Esophagus (tissue), 2 donors: ENCODE measurements around the gene ALPP. TPM values are rescaled to one million over a fixed set of nuclear protein-coding genes. Genes with fewer than 3 reads are reported as not detected.
"Not testable (repeated sequence)": the region's sequence is repeated elsewhere in the genome, so short reads cannot be mapped to it uniquely, and the experiment has no call there.

Experiments
- H3K27ac ChIP-seq, 2 donors: one replicate each; pipeline ENCODE4 v1.5.1; 2013; ENCODE audit warnings: low read depth in 2 of 2, mild to moderate bottlenecking in 2 of 2, inconsistent platforms in 1 of 2, low read length in 1 of 2, moderate library complexity in 1 of 2
- H3K27me3 ChIP-seq, 2 donors: one replicate each; pipeline ENCODE4 v1.6.1; 2013; ENCODE audit warnings: low read length in 2 of 2, control low read depth in 1 of 2, mild to moderate bottlenecking in 1 of 2; ENCODE audit not compliant: insufficient read depth in 2 of 2, control insufficient read depth in 1 of 2
- H3K36me3 ChIP-seq, 2 donors: one replicate each; pipeline ENCODE4 v1.6.1; 2013; ENCODE audit warnings: low read length in 1 of 2; ENCODE audit not compliant: control insufficient read depth in 2 of 2, insufficient read depth in 2 of 2
- H3K4me1 ChIP-seq, 2 donors: one replicate each; pipeline ENCODE4 v1.6.1; 2013; ENCODE audit warnings: low read length in 1 of 2; ENCODE audit not compliant: control insufficient read depth in 2 of 2, insufficient read depth in 2 of 2
- H3K4me3 ChIP-seq, 2 donors: one replicate each; pipeline ENCODE4 v1.5.1; 2013; ENCODE audit warnings: low read length in 2 of 2, mild to moderate bottlenecking in 2 of 2, low read depth in 1 of 2, moderate library complexity in 1 of 2
- H3K9me3 ChIP-seq, 2 donors: one replicate each; pipeline ENCODE4 v1.6.1; 2013; ENCODE audit warnings: mild to moderate bottlenecking in 2 of 2, low read depth in 1 of 2, low read length in 1 of 2, moderate library complexity in 1 of 2; ENCODE audit not compliant: control insufficient read depth in 2 of 2, insufficient read depth in 1 of 2
- WGBS, 2 donors: extraction: QIAGEN DNeasy Blood & Tissue Kit; methylation state at CpG; one replicate each; pipeline ENCODE4 v1.1.7; 2013; 5-methylcytosine and 5-hydroxymethylcytosine counted together
- polyA plus RNA-seq, 2 donors: library from polyadenylated mRNA; stranded (reverse); fragments of 200-250 nt; gene quantifications; one replicate each; pipeline ENCODE4 v1.2.3, GENCODE V29; 2013
- donor health status: healthy with polysubstance abuse.
- donor health status: Bipolar disorder and iron deficiency.

ALPP gene
- not detected for polyA plus RNA-seq

GRCh38 chr2:232378735-232379151 lies at the start of gene ALPP:
ALPP (plus strand) TSS chr2:232378751; CDS start chr2:232378803, 52 bp downstream.
- not testable (repeated sequence) for H3K27ac ChIP-seq, H3K9me3 ChIP-seq, H3K4me1 ChIP-seq, H3K27me3 ChIP-seq, H3K36me3 ChIP-seq, H3K4me3 ChIP-seq
- WGBS, 2 donors: 76% methylated on average over 11 to 12 of the region's 12 CpGs

- H3K9me3 ChIP-seq: no peaks in the 10 kb centered on the region
- peaks cover 3 to 7% of the 10 kb centered on the region in 2 donors for H3K4me1 ChIP-seq
- H3K4me3 ChIP-seq: no peak overlapping the region
- no peaks in the 10 kb centered on the region for H3K27me3 ChIP-seq
- H3K36me3 ChIP-seq: peaks cover 0 to 3% of the 10 kb centered on the region in 2 donors
- 93 to 95% methylated on average over 15 of the region's 15 CpGs for WGBS, 2 donors
- H3K27ac ChIP-seq: no peak overlapping the region
These were observed 48.9 kb upstream of the ALPP start for GRCh38 chr2:232329716-232330067.

GRCh38 chr2:232330068-232330999 lies 48.2 kb upstream of the ALPP start:
- Histone ChIP-seq H3K9me3 (no peaks in the 10 kb centered on the region), H3K27me3 (no peaks in the 10 kb centered on the region), H3K4me3 (no peak overlapping the region), H3K36me3 (peaks cover 0 to 3% of the 10 kb centered on the region in 2 donors), H3K27ac (no peak overlapping the region), H3K4me1 (peaks cover 3 to 7% of the 10 kb centered on the region in 2 donors)
- WGBS, 2 donors: 79 to 86% methylated on average over 14 to 15 of the region's 17 CpGs

- not testable (repeated sequence) for H3K27me3 ChIP-seq, H3K9me3 ChIP-seq, H3K36me3 ChIP-seq, H3K4me3 ChIP-seq, H3K27ac ChIP-seq, H3K4me1 ChIP-seq
- 84 to 85% methylated on average over 11 of the region's 11 CpGs for WGBS, 2 donors
These were observed 47.5 kb upstream of the ALPP start for GRCh38 chr2:232331061-232331460.

- not testable (repeated sequence) for H3K27ac ChIP-seq, H3K4me3 ChIP-seq, H3K4me1 ChIP-seq, H3K9me3 ChIP-seq, H3K27me3 ChIP-seq
- H3K36me3 ChIP-seq: peaks cover 0 to 12% of the 10 kb centered on the region in 2 donors
- WGBS, 2 donors: 71 to 79% methylated on average over 11 of the region's 11 CpGs
These were observed 46.9 kb upstream of the ALPP start for GRCh38 chr2:232331641-232332040.

- not testable (repeated sequence) for H3K4me3 ChIP-seq, H3K27ac ChIP-seq, H3K27me3 ChIP-seq, H3K9me3 ChIP-seq, H3K4me1 ChIP-seq
- 78 to 88% methylated on average over 20 to 23 of the region's 26 CpGs for WGBS, 2 donors
- peaks cover 0 to 15% of the 10 kb centered on the region in 2 donors for H3K36me3 ChIP-seq
These were observed 46.2 kb upstream of the ALPP start for GRCh38 chr2:232332244-232332939.

- H3K4me1 ChIP-seq: peaks cover 3 to 5% of the 10 kb centered on the region in 2 donors
- peaks cover 0 to 15% of the 10 kb centered on the region in 2 donors for H3K36me3 ChIP-seq
- no peaks in the 10 kb centered on the region for H3K9me3 ChIP-seq
- 84 to 85% methylated on average over 6 to 9 of the region's 10 CpGs for WGBS, 2 donors
- no peak overlapping the region for H3K27ac ChIP-seq
- H3K4me3 ChIP-seq: no peak overlapping the region
- H3K27me3 ChIP-seq: no peaks in the 10 kb centered on the region
These were observed 45.7 kb upstream of the ALPP start for GRCh38 chr2:232332940-232333259.

- H3K4me3 ChIP-seq: no peak overlapping the region
- H3K4me1 ChIP-seq: peaks cover 3 to 5% of the 10 kb centered on the region in 2 donors
- H3K36me3 ChIP-seq: peaks cover 0 to 15% of the 10 kb centered on the region in 2 donors
- H3K9me3 ChIP-seq: no peaks in the 10 kb centered on the region
- no peak overlapping the region for H3K27ac ChIP-seq
- WGBS, 2 donors: 66 to 78% methylated on average over 28 of the region's 28 CpGs
- no peaks in the 10 kb centered on the region for H3K27me3 ChIP-seq
These were observed 45.0 kb upstream of the ALPP start for GRCh38 chr2:232333361-232334135.

GRCh38 chr2:232334136-232334884 lies 44.2 kb upstream of the ALPP start:
- not testable (repeated sequence) for H3K27ac ChIP-seq, H3K4me3 ChIP-seq, H3K27me3 ChIP-seq, H3K4me1 ChIP-seq, H3K9me3 ChIP-seq
- 94 to 96% methylated on average over 24 to 31 of the region's 33 CpGs for WGBS, 2 donors
- H3K36me3 ChIP-seq: peaks cover 0 to 15% of the 10 kb centered on the region in 2 donors
